GM12875 (cell line): ENCODE results near the gene CPXM1.
"Not testable (repeated sequence)": the region's sequence is repeated elsewhere in the genome, so short reads cannot be mapped to it uniquely, and the experiment has no call there.

Experiments
- H3K4me3 ChIP-seq: one replicate; pipeline ENCODE4 v1.5.1; 2011; ENCODE audit warnings: low read depth, low read length, control low read depth
- CTCF ChIP-seq: IDR thresholded peaks from 2 replicates; pipeline ENCODE4 v1.5.1; 2011; ENCODE audit warnings: low read depth, mild to moderate bottlenecking, control low read depth, inconsistent platforms, low read length, moderate library complexity, borderline replicate concordance; ENCODE audit not compliant: insufficient read depth

CPXM1 gene

GRCh38 chr20:2816583-2817340, 16.3 kb upstream of the CPXM1 start:
- H3K4me3 ChIP-seq: no peak overlapping the region
- peak; percentile 22; the same call in 1 of the 2 replicates for TF ChIP-seq CTCF

GRCh38 chr20:2816030-2816582, 15.7 kb upstream of the CPXM1 start, which contains the start of gene TMEM239:
Gene TMEM239, plus strand, starts transcription at chr20:2816364. Its CDS starts 191 bp downstream, at chr20:2816555.
- no peak within 1 kb of the TSS for H3K4me3 ChIP-seq
- TF ChIP-seq CTCF: no peak

GRCh38 chr20:2815242-2815900, 14.9 kb upstream of the CPXM1 start:
- no peak for TF ChIP-seq CTCF

GRCh38 chr20:2814587-2815051, 14.2 kb upstream of the CPXM1 start, which contains the start of gene C20orf141:
Gene C20orf141, plus strand, starts transcription at chr20:2814987. Its CDS starts 198 bp downstream, at chr20:2815185.
- no peak for TF ChIP-seq CTCF
- no peak within 1 kb of the TSS for H3K4me3 ChIP-seq

More at GRCh38 chr20:2815242-2815900, 14.9 kb upstream of the CPXM1 start:
- no peak overlapping the region for H3K4me3 ChIP-seq

- no peak overlapping the region for H3K4me3 ChIP-seq
- no peak for TF ChIP-seq CTCF
These were observed 13.6 kb upstream of the CPXM1 start for GRCh38 chr20:2814076-2814475.

GRCh38 chr20:2812189-2812588, 11.8 kb upstream of the CPXM1 start:
- no peak for TF ChIP-seq CTCF

GRCh38 chr20:2809690-2810089, 9.3 kb upstream of the CPXM1 start:
- no peak for TF ChIP-seq CTCF
- no peak overlapping the region for H3K4me3 ChIP-seq

More at GRCh38 chr20:2812189-2812588, 11.8 kb upstream of the CPXM1 start:
- H3K4me3 ChIP-seq: no peak overlapping the region

GRCh38 chr20:2807929-2808328, 7.5 kb upstream of the CPXM1 start:
- not testable (repeated sequence) for H3K4me3 ChIP-seq
